ENCODE results near the gene ADIRF.
"Not testable (repeated sequence)": the region's sequence is repeated elsewhere in the genome, so short reads cannot be mapped to it uniquely, and the experiment has no call there.

The ADIRF gene

GRCh38 chr10:86946213-86947155 is 21.8 kb upstream of the ADIRF start:
- DNase-seq, result no peak

GRCh38 chr10:86947806-86948205 is 20.5 kb upstream of the ADIRF start:
- DNase-seq, result not testable (repeated sequence)

GRCh38 chr10:86950349-86950748 is 17.9 kb upstream of the ADIRF start:
- no peak for DNase-seq

GRCh38 chr10:86951184-86951761 is 17.0 kb upstream of the ADIRF start:
- no peak for DNase-seq

- no peak for DNase-seq
Measured at GRCh38 chr10:86952106-86952505, 16.2 kb upstream of the ADIRF start.

GRCh38 chr10:86952697-86953096 is 15.6 kb upstream of the ADIRF start:
- DNase-seq, result not testable (repeated sequence)

GRCh38 chr10:86953747-86954680 is 14.3 kb upstream of the ADIRF start:
- no peak for DNase-seq

- no peak for DNase-seq
Measured at GRCh38 chr10:86954681-86955500, 13.4 kb upstream of the ADIRF start.

GRCh38 chr10:86955501-86956194 is 12.6 kb upstream of the ADIRF start:
- DNase-seq, result no peak

GRCh38 chr10:86956195-86956847 is 12.0 kb upstream of the ADIRF start:
- no peak for DNase-seq

GRCh38 chr10:86956848-86957448 is 11.3 kb upstream of the ADIRF start:
- DNase-seq, result no peak

- no peak for DNase-seq
Measured at GRCh38 chr10:86957471-86958115, 10.7 kb upstream of the ADIRF start, which contains the start of gene MMRN2. Gene MMRN2 (minus strand): TSS chr10:86957615. CDS start chr10:86957541, 74 bp downstream.

- DNase-seq, result no peak
Measured at GRCh38 chr10:86958116-86958900, 10.0 kb upstream of the ADIRF start, which contains the start of gene SNCG. Gene SNCG (plus strand): TSS chr10:86958599. CDS start chr10:86958698, 99 bp downstream.

- no peak for DNase-seq
Measured at GRCh38 chr10:86958901-86959736, 9.2 kb upstream of the ADIRF start.

GRCh38 chr10:86959737-86960002 is 8.6 kb upstream of the ADIRF start:
- no peak for DNase-seq

- no peak for DNase-seq
Measured at GRCh38 chr10:86960003-86960862, 8.0 kb upstream of the ADIRF start.

GRCh38 chr10:86960863-86961434 is 7.3 kb upstream of the ADIRF start:
- no peak for DNase-seq

Measured in NCI-H2081 treated with DMSO at 0.1 percent for 48 hours (cell line).